Activated naive CD8-positive, alpha-beta T cell treated with anti-CD3 and anti-CD28 coated beads, Interleukin-2, amount 10 ng/mL, durations not matched to agents 7 days and 5 days (primary cell): Measurements from ENCODE around the gene SWT1. TPM values are rescaled to one million over a fixed set of nuclear protein-coding genes. Genes with fewer than 3 reads are reported as not detected.

ENCODE experiments used
- ATAC-seq: fragments of 150-1000 bp; cut with Tn5 transposase; one replicate; pipeline ENCODE4 v1.10.0; 2021; ENCODE audit warnings: low read depth, moderate library complexity
- POLR2A ChIA-PET: fragments of 350-600 bp; sonication (Branson Sonifier 250); formaldehyde crosslinking; loops from one replicate; lab custom pipeline; 2021; ENCODE audit warnings: antibody characterized with exemption; lab: Charles Lee
- DNase-seq: peaks from one replicate; pipeline ENCODE4 v3.0.0; 2021
- H3K27ac Mint-ChIP-seq: one replicate; pipeline ENCODE4 v1.8.0; 2022; ENCODE audit warnings: mild to moderate bottlenecking, mixed read lengths
- H3K27me3 Mint-ChIP-seq: one replicate; pipeline ENCODE4 v1.8.0; 2022; ENCODE audit warnings: mild to moderate bottlenecking, moderate library complexity, mixed read lengths
- H3K36me3 Mint-ChIP-seq: one replicate; pipeline ENCODE4 v1.8.0; 2021; ENCODE audit warnings: mild to moderate bottlenecking, mixed read lengths
- H3K4me1 Mint-ChIP-seq: one replicate; pipeline ENCODE4 v1.8.0; 2021; ENCODE audit warnings: mixed read lengths
- H3K4me3 Mint-ChIP-seq: one replicate; pipeline ENCODE4 v1.8.0; 2022; ENCODE audit warnings: mild to moderate bottlenecking, moderate library complexity, mixed read lengths
- H3K9me3 Mint-ChIP-seq: one replicate; pipeline ENCODE4 v1.8.0; 2021; ENCODE audit warnings: mixed read lengths
- total RNA-seq, 2 experiments: library from RNA; stranded (reverse); gene quantifications; one replicate each; pipeline ENCODE4 v1.2.3, GENCODE V29; 2021

Gene SWT1
- total RNA-seq, 2 experiments from 2014 or later: 3.9 to 5.6 TPM

GRCh38 chr1:185324118-185324517, 167.2 kb downstream of the SWT1 start:
- ATAC-seq (no peak), DNase-seq (no peak)
- H3K27me3 Mint-ChIP-seq: no peaks in the 10 kb centered on the region
- peaks cover 22% of the 10 kb centered on the region for H3K4me1 Mint-ChIP-seq
- H3K4me3 Mint-ChIP-seq: no peak overlapping the region
- H3K9me3 Mint-ChIP-seq: peaks cover 25% of the 10 kb centered on the region
- peaks cover 56% of the 10 kb centered on the region for H3K36me3 Mint-ChIP-seq
- H3K27ac Mint-ChIP-seq: no peak overlapping the region
- POLR2A ChIA-PET: interaction anchor here (0.5 kb wide), 1 partner anchor 32 kb away, joined by 4 read pairs; no protein-coding TSS in a partner anchor

- POLR2A ChIA-PET: interaction anchor here (0.7 to 1.2 kb wide), 2 partner anchors 94 to 179 kb away, joined by 3 to 4 read pairs; no protein-coding TSS in a partner anchor
- H3K9me3 Mint-ChIP-seq: peaks cover 22% of the 10 kb centered on the region
- DNase-seq (no peak), ATAC-seq (no peak)
- peaks cover 51% of the 10 kb centered on the region for H3K36me3 Mint-ChIP-seq
- H3K27me3 Mint-ChIP-seq: no peaks in the 10 kb centered on the region
- peaks cover 18% of the 10 kb centered on the region for H3K4me1 Mint-ChIP-seq
- no peak overlapping the region for H3K27ac Mint-ChIP-seq
- H3K4me3 Mint-ChIP-seq: no peak overlapping the region
Observed at GRCh38 chr1:185325413-185325812, 168.4 kb downstream of the SWT1 start.

DNA sequence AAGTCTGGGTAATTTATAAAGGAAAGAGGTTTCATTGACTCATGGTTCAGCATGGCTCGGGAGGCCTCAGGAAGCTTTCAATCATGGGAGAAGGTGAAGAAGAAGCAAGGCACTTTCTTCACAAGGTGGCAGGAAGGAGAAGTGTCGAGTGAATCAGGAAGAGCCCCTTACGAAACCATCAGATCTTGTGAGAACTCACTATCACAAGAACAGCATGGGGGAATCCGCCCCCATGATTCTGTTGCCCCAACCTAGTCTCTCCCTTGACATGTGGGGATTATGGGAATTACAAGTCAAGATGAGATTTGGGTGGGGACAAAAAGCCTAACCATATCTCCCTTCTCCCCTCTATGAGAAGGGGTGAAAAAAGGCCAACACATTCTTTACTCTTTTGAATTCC, 171.3 kb downstream of the SWT1 start:
- Mint-ChIP-seq H3K27ac (no peak overlapping the region), H3K36me3 (peaks cover 36% of the 10 kb centered on the region), H3K4me1 (peaks cover 11% of the 10 kb centered on the region), H3K9me3 (peaks cover 15% of the 10 kb centered on the region), H3K4me3 (no peak overlapping the region), H3K27me3 (no peaks in the 10 kb centered on the region)
- ATAC-seq: no peak
- no peak for DNase-seq
- POLR2A ChIA-PET: no interaction called here

DNA sequence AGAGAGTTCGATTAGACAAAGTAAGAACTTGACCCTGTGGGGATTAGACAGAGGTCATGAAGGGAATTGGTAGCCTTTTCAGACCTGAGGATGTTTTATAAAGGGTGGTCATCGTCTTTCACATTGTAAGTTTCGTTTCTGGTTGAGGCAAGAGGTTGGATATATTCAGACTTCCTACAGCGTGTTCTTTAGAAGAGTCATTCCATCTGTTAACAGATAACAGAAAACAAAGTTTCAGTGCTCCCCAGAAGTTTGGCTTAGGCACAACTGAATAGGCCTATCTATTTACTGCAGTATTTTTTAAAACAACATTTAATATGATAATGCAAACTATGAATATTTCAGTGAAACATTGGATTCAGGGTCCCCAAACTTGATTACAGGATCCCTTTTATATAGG, 177.2 kb downstream of the SWT1 start:
- no peaks in the 10 kb centered on the region for H3K27me3 Mint-ChIP-seq
- peaks cover 35% of the 10 kb centered on the region for H3K36me3 Mint-ChIP-seq
- H3K9me3 Mint-ChIP-seq: peaks cover 9% of the 10 kb centered on the region
- H3K4me3 Mint-ChIP-seq: no peak overlapping the region
- H3K4me1 Mint-ChIP-seq: peaks cover 28% of the 10 kb centered on the region
- ATAC-seq: no peak
- DNase-seq: no peak
- POLR2A ChIA-PET: no interaction called here
- no peak overlapping the region for H3K27ac Mint-ChIP-seq

DNA sequence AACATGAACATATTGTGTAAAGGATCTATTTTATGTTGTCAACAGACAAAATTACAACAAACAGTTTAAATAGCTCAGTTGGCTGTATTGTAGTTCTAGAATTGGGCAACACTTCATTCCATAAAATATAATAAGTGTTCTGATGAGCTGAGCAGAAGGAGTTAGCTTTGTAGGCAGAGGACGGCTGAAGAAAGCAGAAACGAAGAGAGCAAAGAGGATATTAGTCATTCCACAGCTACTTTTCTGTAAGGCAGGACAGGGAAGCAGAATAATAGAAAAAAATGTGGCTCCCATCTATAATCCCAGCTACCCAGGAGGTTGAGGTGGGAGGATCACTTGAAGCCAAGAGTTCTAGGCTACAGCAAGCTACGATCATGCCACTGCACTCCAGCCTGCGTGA, 180.3 kb downstream of the SWT1 start:
- H3K9me3 Mint-ChIP-seq: peaks cover 11% of the 10 kb centered on the region
- no peak overlapping the region for H3K27ac Mint-ChIP-seq
- POLR2A ChIA-PET: interaction anchor here (0.9 to 4.4 kb wide), 3 partner anchors 20 to 223 kb away, joined by 3 to 67 read pairs (median 3); partner anchors contain the start of gene IVNS1ABP
- peaks cover 45% of the 10 kb centered on the region for H3K36me3 Mint-ChIP-seq
- ATAC-seq: no peak
- peaks cover 46% of the 10 kb centered on the region for H3K4me1 Mint-ChIP-seq
- no peaks in the 10 kb centered on the region for H3K27me3 Mint-ChIP-seq
- no peak for DNase-seq
- H3K4me3 Mint-ChIP-seq: no peak overlapping the region

DNA sequence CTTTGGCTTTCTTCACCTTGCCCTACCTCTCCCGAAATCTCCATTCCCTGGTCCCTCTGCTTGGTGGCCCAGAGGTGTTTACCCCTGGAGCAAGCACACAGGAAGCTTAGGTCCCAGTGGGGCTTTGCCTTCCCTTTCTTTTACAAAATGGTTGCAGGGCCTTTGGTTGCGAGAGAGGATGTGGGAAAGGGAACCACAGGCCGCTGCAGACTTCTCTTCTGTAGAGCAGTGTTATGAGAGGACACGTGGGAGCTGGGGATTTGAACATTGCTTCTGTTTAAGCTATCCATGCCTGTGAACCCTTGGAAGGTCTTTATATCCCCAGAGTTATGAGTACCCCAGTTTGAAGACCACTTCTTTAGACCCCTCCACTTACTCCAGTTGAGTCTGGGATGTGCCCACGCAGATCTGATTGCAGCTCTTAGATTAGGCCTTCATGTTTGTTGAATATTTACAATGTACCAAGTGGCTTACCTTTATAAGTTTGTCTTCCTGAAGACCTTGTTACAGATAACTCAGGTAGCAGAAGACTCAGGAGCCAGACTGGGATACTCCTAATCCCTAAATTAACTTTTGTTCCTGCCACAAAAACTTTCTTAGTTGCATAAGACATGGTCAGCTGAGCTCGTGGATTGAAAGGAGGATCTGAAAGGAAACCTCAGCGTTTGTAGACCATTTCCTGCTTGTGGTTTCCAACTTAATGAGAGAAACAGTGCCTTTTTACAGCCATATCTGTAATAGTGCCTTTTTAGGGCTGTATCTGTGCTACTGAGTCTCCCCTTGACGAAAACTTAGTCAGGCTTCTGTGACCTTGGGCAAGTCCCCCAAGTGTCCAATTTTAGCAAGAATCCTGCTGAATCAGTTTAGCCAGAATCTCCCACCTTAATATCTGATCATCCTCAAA, 182.0 kb downstream of the SWT1 start:
- H3K36me3 Mint-ChIP-seq: peaks cover 45% of the 10 kb centered on the region
- H3K27ac Mint-ChIP-seq: peak overlapping the region; percentile 95
- POLR2A ChIA-PET: interaction anchor here (0.9 to 4.4 kb wide), 12 partner anchors 8 to 229 kb away, joined by 3 to 67 read pairs (median 5); partner anchors contain the start of gene IVNS1ABP
- H3K4me1 Mint-ChIP-seq: peaks cover 46% of the 10 kb centered on the region
- peak overlapping the region; percentile 66 for H3K4me3 Mint-ChIP-seq
- ATAC-seq (peak; percentile 95), DNase-seq (peak; percentile 77)
- H3K27me3 Mint-ChIP-seq: no peaks in the 10 kb centered on the region
- H3K9me3 Mint-ChIP-seq: peaks cover 11% of the 10 kb centered on the region

DNA sequence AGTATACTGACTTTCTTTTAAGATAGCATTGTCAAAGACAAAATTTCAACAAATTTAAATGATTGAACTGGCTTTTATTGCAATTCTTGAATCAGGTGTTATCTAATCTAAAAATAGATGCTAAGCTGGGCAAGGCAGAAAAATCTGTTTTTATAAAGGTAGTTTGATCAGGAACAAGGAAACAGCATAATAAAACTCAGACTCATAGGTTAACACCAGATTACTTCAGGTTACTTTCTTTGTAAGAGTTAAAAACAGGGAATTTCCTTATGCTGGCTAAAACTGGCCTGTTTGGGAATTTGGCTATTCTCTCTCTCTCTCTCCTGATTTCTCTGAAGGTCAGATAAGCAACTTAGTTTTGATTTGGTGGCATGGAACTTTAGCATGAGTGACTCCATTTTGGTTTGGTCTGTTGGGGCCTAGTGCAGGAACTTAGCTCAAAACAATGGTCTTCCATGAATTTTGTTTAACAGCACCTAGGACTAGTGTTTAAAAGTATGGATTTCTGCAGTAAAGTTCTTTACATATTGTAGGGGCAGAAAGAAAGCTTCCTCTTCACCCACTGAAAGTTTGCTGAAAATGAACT, 184.3 kb downstream of the SWT1 start:
- H3K9me3 Mint-ChIP-seq: peaks cover 7% of the 10 kb centered on the region
- no peaks in the 10 kb centered on the region for H3K27me3 Mint-ChIP-seq
- H3K4me1 Mint-ChIP-seq: peaks cover 50% of the 10 kb centered on the region
- DNase-seq (no peak), ATAC-seq (no peak)
- POLR2A ChIA-PET: interaction anchor here (1.3 kb wide), 1 partner anchor 24 kb away, joined by 4 read pairs; no protein-coding TSS in a partner anchor
- no peak overlapping the region for H3K4me3 Mint-ChIP-seq
- H3K27ac Mint-ChIP-seq: no peak overlapping the region
- peaks cover 43% of the 10 kb centered on the region for H3K36me3 Mint-ChIP-seq

Other genes with a start within 250 kb of the SWT1 start
- 10 to 100 TPM; 28.4 to 33.9 TPM for gene NIBAN1, start 182.7 kb upstream of the SWT1 start, total RNA-seq
- gene RNF2, start 111.6 kb upstream of the SWT1 start, total RNA-seq: 10 to 100 TPM; 21.3 to 23.7 TPM
- 10 to 100 TPM; 22.0 to 22.9 TPM for gene TRMT1L, start 214 bp upstream of the SWT1 start, total RNA-seq
- gene IVNS1ABP, start 160.1 kb downstream of the SWT1 start, total RNA-seq: 100 to 1,000 TPM; 261 to 265 TPM